ENCODE measurements around the gene NCK2.

GRCh38 chr2:105883911-105884694, 139.4 kb downstream of the NCK2 start:
- TF ChIP-seq, protein P1, sequence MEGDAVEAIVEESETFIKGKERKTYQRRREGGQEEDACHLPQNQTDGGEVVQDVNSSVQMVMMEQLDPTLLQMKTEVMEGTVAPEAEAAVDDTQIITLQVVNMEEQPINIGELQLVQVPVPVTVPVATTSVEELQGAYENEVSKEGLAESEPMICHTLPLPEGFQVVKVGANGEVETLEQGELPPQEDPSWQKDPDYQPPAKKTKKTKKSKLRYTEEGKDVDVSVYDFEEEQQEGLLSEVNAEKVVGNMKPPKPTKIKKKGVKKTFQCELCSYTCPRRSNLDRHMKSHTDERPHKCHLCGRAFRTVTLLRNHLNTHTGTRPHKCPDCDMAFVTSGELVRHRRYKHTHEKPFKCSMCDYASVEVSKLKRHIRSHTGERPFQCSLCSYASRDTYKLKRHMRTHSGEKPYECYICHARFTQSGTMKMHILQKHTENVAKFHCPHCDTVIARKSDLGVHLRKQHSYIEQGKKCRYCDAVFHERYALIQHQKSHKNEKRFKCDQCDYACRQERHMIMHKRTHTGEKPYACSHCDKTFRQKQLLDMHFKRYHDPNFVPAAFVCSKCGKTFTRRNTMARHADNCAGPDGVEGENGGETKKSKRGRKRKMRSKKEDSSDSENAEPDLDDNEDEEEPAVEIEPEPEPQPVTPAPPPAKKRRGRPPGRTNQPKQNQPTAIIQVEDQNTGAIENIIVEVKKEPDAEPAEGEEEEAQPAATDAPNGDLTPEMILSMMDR (IDR thresholded peaks at IDR 0.05): no peak
- TF ChIP-seq POLR2A (IDR thresholded peaks at IDR 0.05): no peak

Measured in esophagus squamous epithelium (tissue), 4 donors.